Measurements from ENCODE around the gene PHLDA2.

PHLDA2 gene

GRCh38 chr11:2881981-2882375, 47.2 kb downstream of the PHLDA2 start:
- peak in 1 of 2 donors; percentile 23 for DNase-seq (ENCODE audit: low read depth in 2 of 2)
- no peak for TF ChIP-seq CTCF (IDR thresholded peaks at IDR 0.05; ENCODE audit: low read depth, low read length)
- H3K4me3 ChIP-seq (replicated peaks in 1 of 2; ENCODE audit: low read depth in 2 of 2, low read length in 2 of 2): no peak overlapping the region

GRCh38 chr11:2881076-2881980, 47.9 kb downstream of the PHLDA2 start:
- no peak for TF ChIP-seq CTCF (IDR thresholded peaks at IDR 0.05; ENCODE audit: low read depth, low read length)
- no peak overlapping the region for H3K4me3 ChIP-seq (replicated peaks in 1 of 2; ENCODE audit: low read depth in 2 of 2, low read length in 2 of 2)
- DNase-seq (ENCODE audit: low read depth in 2 of 2): no peak

GRCh38 chr11:2880646-2881045, 48.6 kb downstream of the PHLDA2 start:
- H3K4me3 ChIP-seq (replicated peaks in 1 of 2; ENCODE audit: low read depth in 2 of 2, low read length in 2 of 2): no peak overlapping the region
- DNase-seq (ENCODE audit: low read depth in 2 of 2): no peak
- TF ChIP-seq CTCF (IDR thresholded peaks at IDR 0.05; ENCODE audit: low read depth, low read length): no peak

- no peak for TF ChIP-seq CTCF (IDR thresholded peaks at IDR 0.05; ENCODE audit: low read depth, low read length)
- no peak overlapping the region for H3K4me3 ChIP-seq (replicated peaks in 1 of 2; ENCODE audit: low read depth in 2 of 2, low read length in 2 of 2)
- no peak for DNase-seq (ENCODE audit: low read depth in 2 of 2)
Observed at GRCh38 chr11:2878782-2879181, 50.4 kb downstream of the PHLDA2 start.

All from cardiac fibroblast (primary cell).